ENCODE results near the gene CA11. TPM values are rescaled to one million over a fixed set of nuclear protein-coding genes. Genes with fewer than 3 reads are reported as not detected.
A peak's percentile ranks its signal among the peaks of the same experiment; 100 is the strongest.

Gene CA11
- total and polyA plus RNA-seq, 4 experiments from 2014 or later = 5.0 to 15.4 (median 11.5) TPM

- Histone ChIP-seq H3K27me3 (ENCODE audit: insufficient read depth, low read length) (no peaks in the 10 kb centered on the region), H3K27ac (ENCODE audit: low read depth, low read length) (peak overlapping the region; percentile 88), H3K36me3 (ENCODE audit: insufficient read depth, low read length) (peaks cover 10% of the 10 kb centered on the region), H3K4me3 (ENCODE audit: low read length in 2 of 2) (peak overlapping the region; percentile 52 to 58), H3K9me3 (ENCODE audit: control insufficient read depth in 1 of 2, low read length in 2 of 2) (no peaks in the 10 kb centered on the region), H3K4me1 (ENCODE audit: insufficient read depth, low read length) (peaks cover 44% of the 10 kb centered on the region)
- H3K4me3 Mint-ChIP-seq = peak overlapping the region; percentile 89 to 100 (median 99)
- CTCF ChIA-PET (ENCODE audit: partially characterized antibody) = interaction anchor here (1.3 to 2.7 kb wide), 3 partner anchors 8 to 38 kb away, joined by 4 to 16 read pairs (median 5); partner anchors contain the start of gene CA11
- POLR2A ChIA-PET (ENCODE audit: partially characterized antibody) = interaction anchor here (0.6 to 3.4 kb wide), 16 partner anchors 8 to 304 kb away, joined by 3 to 70 read pairs (median 6); partner anchors contain the start of genes CA11, FAM83E, RPL18 and SPHK2
- H3K4me1 Mint-ChIP-seq = peaks cover 20 to 55% (median 39%) of the 10 kb centered on the region in 4 donors
- peak overlapping the region; percentile 93 to 100 (median 99) for H3K27ac Mint-ChIP-seq
- peaks cover 3 to 26% of the 10 kb centered on the region in 2 donors for H3K36me3 Mint-ChIP-seq
- peak in 4 of 5 donors; percentile 99 to 100 (median 100) for DNase-seq
- no peaks in the 10 kb centered on the region for H3K27me3 Mint-ChIP-seq
- peaks cover 0 to 4% (median 0%) of the 10 kb centered on the region in 8 donors for H3K9me3 Mint-ChIP-seq
- intact Hi-C loops (cut with micrococcal nuclease) = loop anchor here (1.0 to 5.0 kb wide), 6 partner anchors 13 to 355 kb away; partner anchors contain the start of genes GYS1, RPL18, RUVBL2 and SPHK2
These were observed 8.5 kb downstream of the CA11 start for GRCh38 chr19:48637449-48637947.

- H3K4me1 ChIP-seq (ENCODE audit: insufficient read depth, low read length) = peaks cover 46% of the 10 kb centered on the region
- peak in 1 of 5 donors; percentile 62 for DNase-seq
- H3K9me3 Mint-ChIP-seq = peaks cover 0 to 4% (median 0%) of the 10 kb centered on the region in 8 donors
- H3K4me3 Mint-ChIP-seq = peak within 1 kb of the TSS; percentile 89 to 100 (median 99)
- POLR2A ChIA-PET (ENCODE audit: partially characterized antibody) = interaction anchor here (0.9 to 3.4 kb wide), 14 partner anchors 9 to 304 kb away, joined by 3 to 70 read pairs (median 7); partner anchors contain the start of genes CA11, FAM83E, RPL18 and SPHK2
- no peaks in the 10 kb centered on the region for H3K27me3 Mint-ChIP-seq
- H3K27ac Mint-ChIP-seq = peak within 1 kb of the TSS; percentile 93 to 100 (median 99)
- peak within 1 kb of the TSS; percentile 52 to 88 for H3K4me3 ChIP-seq (ENCODE audit: low read length in 2 of 2)
- intact Hi-C loops (cut with micrococcal nuclease) = loop anchor here (1.0 to 5.0 kb wide), 6 partner anchors 13 to 355 kb away; partner anchors contain the start of genes GYS1, RPL18, RUVBL2 and SPHK2
- peaks cover 20 to 56% (median 41%) of the 10 kb centered on the region in 4 donors for H3K4me1 Mint-ChIP-seq
- peaks cover 6 to 30% of the 10 kb centered on the region in 2 donors for H3K36me3 Mint-ChIP-seq
- no peaks in the 10 kb centered on the region for H3K27me3 ChIP-seq (ENCODE audit: insufficient read depth, low read length)
- H3K27ac ChIP-seq (ENCODE audit: low read depth, low read length) = peak within 1 kb of the TSS; percentile 88
- no peaks in the 10 kb centered on the region for H3K9me3 ChIP-seq (ENCODE audit: control insufficient read depth in 1 of 2, low read length in 2 of 2)
- CTCF ChIA-PET (ENCODE audit: partially characterized antibody) = interaction anchor here (1.3 to 2.7 kb wide), 3 partner anchors 9 to 38 kb away, joined by 4 to 16 read pairs (median 5); partner anchors contain the start of gene CA11
- peaks cover 14% of the 10 kb centered on the region for H3K36me3 ChIP-seq (ENCODE audit: insufficient read depth, low read length)
These were observed 9.0 kb downstream of the CA11 start, which contains the start of gene DBP for GRCh38 chr19:48636859-48637448. DBP (minus strand) TSS chr19:48637379; CDS start chr19:48636994, 385 bp downstream.

GRCh38 chr19:48635966-48636858 lies 9.8 kb downstream of the CA11 start:
- Mint-ChIP-seq H3K4me3 (peak overlapping the region; percentile 89 to 100 (median 99)), H3K27ac (peak overlapping the region; percentile 93 to 99 (median 97)), H3K4me1 (peaks cover 20 to 59% (median 41%) of the 10 kb centered on the region in 4 donors), H3K9me3 (peaks cover 0 to 4% (median 0%) of the 10 kb centered on the region in 8 donors), H3K36me3 (peaks cover 11 to 37% of the 10 kb centered on the region in 2 donors), H3K27me3 (no peaks in the 10 kb centered on the region)
- H3K4me3 ChIP-seq (ENCODE audit: low read length in 2 of 2) = peak overlapping the region; percentile 52 to 88
- H3K27me3 ChIP-seq (ENCODE audit: insufficient read depth, low read length) = no peaks in the 10 kb centered on the region
- ChIA-PET POLR2A (ENCODE audit: partially characterized antibody) (interaction anchor here (1.2 to 3.4 kb wide), 8 partner anchors 8 to 329 kb away, joined by 3 to 70 read pairs (median 21); partner anchors contain the start of genes CA11, FAM83E, FTL and RPL18), CTCF (ENCODE audit: partially characterized antibody) (interaction anchor here (1.3 to 2.7 kb wide), 3 partner anchors 9 to 39 kb away, joined by 4 to 16 read pairs (median 5); partner anchors contain the start of gene CA11)
- peak in 2 of 5 donors; percentile 18 to 60 for DNase-seq
- H3K4me1 ChIP-seq (ENCODE audit: insufficient read depth, low read length) = peaks cover 46% of the 10 kb centered on the region
- intact Hi-C loops (cut with micrococcal nuclease) = loop anchor here (1.0 to 5.0 kb wide), 4 partner anchors 48 to 356 kb away; partner anchors contain the start of genes GYS1 and RUVBL2
- peaks cover 20% of the 10 kb centered on the region for H3K36me3 ChIP-seq (ENCODE audit: insufficient read depth, low read length)
- peak overlapping the region; percentile 88 for H3K27ac ChIP-seq (ENCODE audit: low read depth, low read length)
- H3K9me3 ChIP-seq (ENCODE audit: control insufficient read depth in 1 of 2, low read length in 2 of 2) = no peaks in the 10 kb centered on the region

GRCh38 chr19:48635263-48635965 lies 10.6 kb downstream of the CA11 start:
- Histone ChIP-seq H3K36me3 (ENCODE audit: insufficient read depth, low read length) (peaks cover 28% of the 10 kb centered on the region), H3K4me3 (ENCODE audit: low read length in 2 of 2) (peak overlapping the region; percentile 52 to 88), H3K27ac (ENCODE audit: low read depth, low read length) (peak overlapping the region; percentile 88), H3K27me3 (ENCODE audit: insufficient read depth, low read length) (no peaks in the 10 kb centered on the region), H3K9me3 (ENCODE audit: control insufficient read depth in 1 of 2, low read length in 2 of 2) (no peaks in the 10 kb centered on the region), H3K4me1 (ENCODE audit: insufficient read depth, low read length) (peaks cover 46% of the 10 kb centered on the region)
- no peaks in the 10 kb centered on the region for H3K27me3 Mint-ChIP-seq
- peaks cover 0 to 4% (median 0%) of the 10 kb centered on the region in 8 donors for H3K9me3 Mint-ChIP-seq
- H3K27ac Mint-ChIP-seq = peak overlapping the region; percentile 92 to 98 (median 95)
- peaks cover 11 to 41% of the 10 kb centered on the region in 2 donors for H3K36me3 Mint-ChIP-seq
- peaks cover 20 to 62% (median 41%) of the 10 kb centered on the region in 4 donors for H3K4me1 Mint-ChIP-seq
- DNase-seq = peak; percentile 67 to 73 (median 69)
- peak overlapping the region; percentile 89 to 100 (median 99) for H3K4me3 Mint-ChIP-seq
- intact Hi-C loops (cut with micrococcal nuclease) = loop anchor here (1.0 to 5.0 kb wide), 2 partner anchors 47 to 357 kb away; partner anchors contain the start of genes GYS1 and RUVBL2
- CTCF ChIA-PET (ENCODE audit: partially characterized antibody) = interaction anchor here (2.3 to 2.7 kb wide), 3 partner anchors 10 to 40 kb away, joined by 5 to 16 read pairs (median 16); partner anchors contain the start of gene CA11
- POLR2A ChIA-PET (ENCODE audit: partially characterized antibody) = interaction anchor here (1.2 to 6.4 kb wide), 9 partner anchors 7 to 330 kb away, joined by 3 to 76 read pairs (median 37); partner anchors contain the start of genes CA11, FAM83E, FTL and RPL18

- H3K27ac Mint-ChIP-seq = peak overlapping the region; percentile 92 to 98 (median 95)
- ChIA-PET CTCF (ENCODE audit: partially characterized antibody) (interaction anchor here (2.6 kb wide), 1 partner anchor 11 kb away, joined by 16 read pairs; the partner anchor contains the start of gene CA11), POLR2A (ENCODE audit: partially characterized antibody) (interaction anchor here (0.6 to 6.4 kb wide), 10 partner anchors 10 to 302 kb away, joined by 3 to 76 read pairs (median 6); partner anchors contain the start of genes CA11, RPL18 and SPHK2)
- Histone ChIP-seq H3K4me1 (ENCODE audit: insufficient read depth, low read length) (peaks cover 43% of the 10 kb centered on the region), H3K27me3 (ENCODE audit: insufficient read depth, low read length) (no peaks in the 10 kb centered on the region), H3K9me3 (ENCODE audit: control insufficient read depth in 1 of 2, low read length in 2 of 2) (no peaks in the 10 kb centered on the region), H3K4me3 (ENCODE audit: low read length in 2 of 2) (peak overlapping the region; percentile 46 to 50), H3K27ac (ENCODE audit: low read depth, low read length) (peak overlapping the region; percentile 88), H3K36me3 (ENCODE audit: insufficient read depth, low read length) (peaks cover 35% of the 10 kb centered on the region)
- H3K27me3 Mint-ChIP-seq = no peaks in the 10 kb centered on the region
- H3K4me3 Mint-ChIP-seq = peak overlapping the region; percentile 84 to 89 (median 86)
- peaks cover 0 to 4% (median 0%) of the 10 kb centered on the region in 8 donors for H3K9me3 Mint-ChIP-seq
- H3K4me1 Mint-ChIP-seq = peaks cover 16 to 56% (median 37%) of the 10 kb centered on the region in 4 donors
- peaks cover 14 to 47% of the 10 kb centered on the region in 2 donors for H3K36me3 Mint-ChIP-seq
- DNase-seq = peak; percentile 87 to 92 (median 88)
- intact Hi-C loops (cut with micrococcal nuclease) = loop anchor here (1.0 to 5.0 kb wide), 2 partner anchors 46 to 358 kb away; partner anchors contain the start of genes GYS1 and RUVBL2
These were observed 11.3 kb downstream of the CA11 start for GRCh38 chr19:48634424-48635262.

Data from CD4-positive, alpha-beta memory T cell (primary cell).